GM10847 (cell line): ENCODE measurements around the gene XPC.

Experiments used
- POLR2A ChIP-seq: IDR thresholded peaks from 2 replicates; pipeline ENCODE4 v1.6.1; 2011; ENCODE audit not compliant: insufficient read length; ENCODE audit errors: extremely low read depth

Gene XPC

DNA sequence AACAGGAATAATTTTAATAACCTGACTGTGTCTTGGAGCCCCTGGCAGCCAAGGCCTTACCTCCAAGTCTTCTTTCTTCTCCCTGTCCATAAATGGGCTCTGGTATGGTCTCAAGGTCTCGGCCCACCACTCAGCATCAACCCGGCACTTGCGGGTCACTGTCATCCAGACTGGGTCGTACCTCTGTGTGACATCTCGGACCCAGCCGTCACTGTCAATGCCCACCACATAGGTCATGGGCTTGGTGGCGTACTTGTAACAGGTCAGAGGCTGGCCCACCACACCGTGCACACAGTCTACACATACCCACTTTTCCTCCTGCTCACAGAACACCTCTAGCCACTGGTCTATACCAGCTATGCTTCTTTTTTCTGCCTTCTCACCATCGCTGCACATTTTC, 20.4 kb downstream of the XPC start:
- TF ChIP-seq POLR2A: no peak

DNA sequence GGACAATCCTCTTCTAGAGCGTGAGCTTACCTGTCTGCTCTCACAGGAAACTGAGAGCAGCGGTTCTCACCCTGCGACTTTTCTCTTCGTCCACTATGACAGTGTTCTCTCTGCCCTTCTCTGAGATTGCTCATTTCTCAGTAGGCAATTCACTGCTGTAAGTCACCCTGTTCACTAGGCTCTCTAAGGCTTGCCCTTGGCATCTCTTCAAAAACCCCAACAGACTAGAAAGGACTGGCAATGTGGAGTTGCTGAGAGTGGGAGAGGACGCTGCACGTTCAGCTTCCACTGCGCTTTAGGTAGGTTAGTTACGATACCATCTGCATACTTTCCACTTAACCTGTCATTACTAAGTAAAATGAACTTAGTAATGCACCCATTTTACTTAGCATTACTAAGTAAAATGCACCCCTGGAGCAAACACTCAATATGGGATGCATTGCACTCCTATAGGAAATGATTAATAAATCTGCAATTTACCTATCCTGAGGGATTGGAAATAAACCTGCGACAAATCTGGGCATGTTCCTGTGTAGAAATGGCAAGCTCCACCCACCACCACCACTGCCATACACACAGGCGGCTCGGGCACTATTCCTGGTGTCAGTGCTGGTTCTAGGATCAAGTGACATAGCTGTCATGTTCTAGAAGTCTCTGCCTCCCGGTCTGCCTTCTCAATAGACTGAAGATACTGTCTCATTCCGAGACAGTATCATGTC, 21.4 kb downstream of the XPC start:
- TF ChIP-seq POLR2A: no peak

DNA sequence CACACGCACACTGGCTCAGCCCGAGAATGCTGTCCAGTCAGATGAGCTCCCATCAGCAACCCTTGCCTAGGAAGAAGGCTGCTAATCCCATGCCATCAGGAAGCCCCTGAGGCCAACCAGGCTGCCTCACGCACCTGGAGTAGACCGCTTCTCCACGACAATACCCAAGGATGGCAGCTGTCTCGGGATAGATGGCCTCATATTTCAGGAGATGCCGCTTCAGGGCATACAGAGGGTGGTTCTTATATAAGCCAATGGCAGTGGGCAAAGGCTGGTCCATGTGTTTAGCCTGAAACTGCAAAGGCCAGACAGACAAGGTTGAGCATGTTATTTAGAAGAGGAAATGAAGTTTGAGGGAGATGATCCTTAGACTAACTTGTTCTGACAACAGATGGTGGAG, 22.2 kb downstream of the XPC start:
- TF ChIP-seq POLR2A: no peak

DNA sequence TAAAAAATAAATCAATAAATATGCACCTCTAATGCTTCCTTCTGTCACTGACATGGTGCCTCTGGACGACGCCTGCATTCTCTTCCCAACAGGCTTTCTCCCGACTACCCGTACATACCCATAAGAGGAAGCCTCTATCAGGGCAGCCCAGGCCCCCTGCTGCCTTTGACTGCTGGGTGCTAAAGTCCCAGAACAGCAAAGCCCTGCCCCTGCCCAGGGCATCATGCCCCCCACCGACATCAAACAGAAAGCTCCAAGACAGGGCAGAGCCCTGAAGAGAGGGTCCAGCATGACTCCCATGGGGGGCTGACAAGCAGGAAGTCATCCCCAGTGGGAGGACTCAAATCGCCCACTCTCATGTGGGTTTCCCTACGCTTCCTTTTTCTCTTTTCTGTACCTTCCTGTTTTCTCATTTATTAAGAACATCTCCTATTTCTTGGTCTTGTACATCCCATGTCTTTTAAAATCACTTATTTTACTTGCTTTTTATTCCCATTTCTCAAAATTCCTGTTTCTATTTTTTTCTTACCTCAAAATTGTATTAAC, 23.4 kb downstream of the XPC start:
- TF ChIP-seq POLR2A: no peak

- TF ChIP-seq POLR2A: no peak
These were observed 24.1 kb downstream of the XPC start for GRCh38 chr3:14154276-14154675.

DNA sequence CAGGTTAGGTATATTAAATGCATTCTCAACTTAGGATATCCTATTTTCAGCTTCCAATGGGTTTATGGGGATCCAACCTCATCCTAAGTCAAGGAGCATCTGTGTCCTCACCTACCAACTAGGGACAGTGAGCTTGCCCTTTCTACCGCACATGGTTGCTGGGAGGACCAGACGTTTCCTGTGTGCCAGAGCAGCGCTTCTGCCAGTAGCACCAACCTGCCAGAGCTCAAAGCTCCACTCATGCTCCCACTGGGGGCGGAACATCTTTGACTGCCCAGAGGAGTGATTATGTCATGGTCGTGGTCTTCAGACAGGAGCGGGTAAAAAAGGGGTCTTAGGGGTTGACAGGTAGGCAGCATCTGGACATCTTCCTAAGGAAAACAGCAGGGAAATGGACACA, 24.7 kb downstream of the XPC start:
- no peak for TF ChIP-seq POLR2A

DNA sequence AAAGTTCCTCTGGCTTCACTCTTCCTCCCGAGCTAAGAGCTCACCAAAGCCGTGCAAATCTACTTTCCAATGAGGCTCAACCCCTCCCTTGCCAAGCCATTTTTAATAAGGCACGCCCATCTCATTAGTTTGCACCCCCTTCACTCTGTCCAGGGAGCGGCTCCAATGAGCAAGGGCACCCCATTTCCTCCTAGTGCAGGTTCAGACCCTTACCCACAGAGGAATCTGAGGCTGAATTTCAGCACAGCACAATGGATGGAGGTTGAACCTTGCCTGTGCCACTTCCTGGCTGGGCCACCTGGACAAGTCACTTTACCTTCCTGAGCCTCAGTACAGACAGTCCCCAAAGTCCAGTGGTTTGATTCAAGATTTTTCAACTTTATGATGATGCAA, 25.4 kb downstream of the XPC start:
- no peak for TF ChIP-seq POLR2A

DNA sequence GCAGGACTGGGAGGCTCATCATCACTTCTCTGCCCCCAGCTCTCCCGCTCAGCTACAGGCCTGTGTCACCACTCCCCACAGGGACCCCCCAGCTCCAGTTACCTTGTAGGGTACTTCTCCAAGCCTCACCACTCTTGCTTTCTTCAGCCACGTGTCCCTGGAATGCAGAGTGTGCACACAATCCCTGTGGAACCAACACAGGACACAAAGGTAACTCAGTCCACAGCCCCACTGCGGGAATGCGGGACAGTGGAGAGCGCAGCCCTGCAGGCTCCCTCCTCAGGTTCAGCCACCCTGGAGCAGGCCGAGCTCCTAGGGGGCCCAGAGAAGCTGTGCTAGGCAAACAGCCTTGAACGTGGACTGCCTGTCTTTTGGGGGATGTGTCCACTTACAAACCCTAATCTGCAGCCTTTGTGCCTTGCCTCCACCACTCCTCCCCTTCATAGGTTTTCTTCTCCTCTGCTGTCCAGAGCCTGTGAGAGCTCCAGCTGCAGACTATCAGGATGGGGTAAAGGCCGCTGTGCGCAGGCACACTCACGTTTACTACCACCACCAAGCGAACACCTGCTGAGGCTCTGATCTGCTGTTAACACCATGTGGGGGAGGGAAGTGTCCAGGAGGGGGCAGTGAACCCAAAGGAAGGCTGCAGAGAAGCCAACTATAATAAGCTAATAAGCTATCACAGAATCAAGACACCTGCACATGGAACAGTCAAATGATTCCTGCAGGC, 26.0 kb downstream of the XPC start:
- TF ChIP-seq POLR2A: no peak

GRCh38 chr3:14151471-14152083, 26.8 kb downstream of the XPC start:
- no peak for TF ChIP-seq POLR2A

DNA sequence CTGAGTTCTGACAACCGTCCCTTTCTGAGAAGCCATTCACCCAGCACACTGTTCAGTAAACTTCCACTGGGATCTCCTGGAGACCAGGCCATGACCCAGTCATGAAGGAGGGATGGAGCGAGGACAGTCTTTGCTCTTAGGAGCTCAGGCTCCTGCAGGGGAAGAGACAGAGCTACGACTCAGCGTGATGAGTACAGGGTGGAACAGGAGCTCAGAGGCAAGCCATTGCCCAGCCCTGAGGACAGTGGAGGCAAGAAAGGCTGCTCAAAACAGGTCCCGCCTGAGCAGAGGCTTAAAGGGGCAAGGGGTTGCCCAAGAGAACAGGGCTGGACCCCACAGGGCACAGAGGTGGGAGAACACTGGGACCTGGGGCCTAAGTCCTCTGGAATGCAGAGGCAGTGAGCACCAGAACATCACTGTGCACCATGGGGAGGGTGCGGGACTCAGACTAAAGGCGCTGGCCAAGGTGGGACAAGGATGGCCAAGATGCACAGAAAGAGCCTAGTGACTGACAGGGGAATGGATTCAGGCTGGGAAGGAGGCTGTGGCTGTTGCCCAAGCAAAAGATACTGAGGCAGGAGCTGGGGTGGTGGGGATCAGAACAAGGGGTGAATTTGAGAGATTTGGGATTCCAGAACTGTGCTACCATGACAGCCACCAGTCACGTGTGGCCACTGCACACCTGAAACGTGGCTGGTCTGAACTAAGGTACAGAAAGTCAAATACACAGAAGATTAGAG, 27.7 kb downstream of the XPC start:
- no peak for TF ChIP-seq POLR2A

DNA sequence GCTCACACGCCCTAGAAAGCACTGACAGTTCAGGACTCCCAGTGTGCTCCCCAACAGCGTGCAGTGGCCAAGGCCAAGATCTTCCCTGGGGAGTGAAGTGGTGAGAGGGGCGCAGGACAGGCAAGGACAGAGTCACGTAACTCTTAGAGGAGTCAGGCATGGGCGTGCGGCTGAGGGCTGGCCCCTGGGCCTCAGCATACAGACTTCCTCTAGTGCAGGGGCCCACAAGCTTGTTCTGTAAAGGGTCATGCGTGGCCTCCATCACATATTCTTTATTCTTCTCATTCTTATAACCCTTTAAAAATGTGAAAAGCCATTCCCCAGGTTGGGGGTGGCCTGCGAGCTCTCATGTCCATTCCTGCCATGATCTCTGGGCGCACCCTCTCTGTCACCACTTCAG, 28.3 kb downstream of the XPC start:
- TF ChIP-seq POLR2A: no peak

GRCh38 chr3:14148041-14148985, 30.1 kb downstream of the XPC start:
- no peak for TF ChIP-seq POLR2A

GRCh38 chr3:14147617-14148016, 30.8 kb downstream of the XPC start:
- no peak for TF ChIP-seq POLR2A

GRCh38 chr3:14147066-14147435, 31.4 kb downstream of the XPC start:
- TF ChIP-seq POLR2A: no peak
